CD14-positive monocyte (primary cell): ENCODE results near the gene TMEM179. TPM values are rescaled to one million over a fixed set of nuclear protein-coding genes. Genes with fewer than 3 reads are reported as not detected.

ENCODE experiments used
- DNase-seq, 3 donors: peaks; one replicate each; pipeline ENCODE4 v3.0.0-alpha.2; 2011 to 2022
- H2AFZ ChIP-seq: 2 replicates; pipeline ENCODE4 v1.6.0; 2012; ENCODE audit warnings: mild to moderate bottlenecking, low read depth, low read length, inconsistent platforms; ENCODE audit not compliant: insufficient read depth, poor library complexity, severe bottlenecking
- H3K27ac ChIP-seq, 2 donors: 1 replicate in 1 of 2; 2 replicates in 1 of 2; pipeline ENCODE4 v1.5.1; 2012 to 2013; ENCODE audit warnings: low read length in 2 of 2, control low read depth in 1 of 2, inconsistent platforms in 1 of 2, low read depth in 1 of 2, mild to moderate bottlenecking in 1 of 2
- H3K27me3 ChIP-seq, 2 donors: one replicate each; pipeline versions ENCODE4 v1.6.0 to v1.6.1; 2011 to 2013; ENCODE audit warnings: low read length in 2 of 2; ENCODE audit not compliant: control insufficient read depth in 2 of 2, insufficient read depth in 2 of 2
- H3K36me3 ChIP-seq, 2 donors: replicated peaks in 1 of 2; 1 replicate in 1 of 2; 2 replicates in 1 of 2; pipeline versions ENCODE4 v1.5.1 to v1.6.1; 2012 to 2013; ENCODE audit warnings: low read length in 2 of 2, control low read depth in 1 of 2, inconsistent platforms in 1 of 2, mild to moderate bottlenecking in 1 of 2; ENCODE audit not compliant: insufficient read depth in 2 of 2, control insufficient read depth in 1 of 2
- H3K4me1 ChIP-seq, 2 donors: 1 replicate in 1 of 2; 2 replicates in 1 of 2; pipeline versions ENCODE4 v1.5.1 to v1.6.1; 2012 to 2013; ENCODE audit warnings: low read length in 2 of 2, control low read depth in 1 of 2, inconsistent platforms in 1 of 2, mild to moderate bottlenecking in 1 of 2, moderate library complexity in 1 of 2; ENCODE audit not compliant: insufficient read depth in 2 of 2, control insufficient read depth in 1 of 2
- H3K4me2 ChIP-seq: replicated peaks from 2 replicates; pipeline ENCODE3; 2012; ENCODE audit warnings: low read length, moderate library complexity, mild to moderate bottlenecking; ENCODE audit not compliant: poor library complexity, severe bottlenecking; ENCODE audit errors: extremely low read depth
- H3K4me3 ChIP-seq, 3 experiments: fragments of 200-600 bp in 1 of 3; sonication (generic) in 1 of 3; replicated peaks in 1 of 3; 1 replicate in 2 of 3; 2 replicates in 1 of 3; pipeline ENCODE4 v1.5.1; 2011 to 2013; ENCODE audit warnings: low read length in 3 of 3, mild to moderate bottlenecking in 3 of 3, control low read depth in 2 of 3, low read depth in 2 of 3, inconsistent platforms in 1 of 3, moderate library complexity in 1 of 3
- H3K79me2 ChIP-seq: 2 replicates; pipeline ENCODE4 v1.6.0; 2012; ENCODE audit warnings: mild to moderate bottlenecking, control low read depth, inconsistent platforms, low read length, moderate library complexity; ENCODE audit not compliant: insufficient read depth
- H3K9ac ChIP-seq: 2 replicates; pipeline ENCODE4 v1.6.0; 2017; ENCODE audit warnings: low read length, mild to moderate bottlenecking; ENCODE audit not compliant: insufficient read depth, poor library complexity, severe bottlenecking
- H3K9me3 ChIP-seq, 2 donors: replicated peaks in 1 of 2; 1 replicate in 1 of 2; 2 replicates in 1 of 2; pipeline versions ENCODE4 v1.5.1 to v1.6.1; 2012 to 2013; ENCODE audit warnings: low read length in 2 of 2, control low read depth in 1 of 2; ENCODE audit not compliant: control insufficient read depth in 1 of 2, insufficient read depth in 1 of 2
- H4K20me1 ChIP-seq: 2 replicates; pipeline ENCODE4 v1.6.0; 2012; ENCODE audit warnings: mild to moderate bottlenecking, low read length, control low read depth, moderate library complexity; ENCODE audit not compliant: insufficient read depth
- H3K27ac Mint-ChIP-seq, 7 donors: one replicate each; pipeline ENCODE4 v1.8.0; 2020; ENCODE audit warnings: mild to moderate bottlenecking in 7 of 7, mixed read lengths in 7 of 7, moderate library complexity in 6 of 7, inconsistent platforms in 2 of 7
- H3K27me3 Mint-ChIP-seq, 3 donors: one replicate each; pipeline ENCODE4 v1.8.0; 2021 to 2022; ENCODE audit warnings: low read depth in 3 of 3, mild to moderate bottlenecking in 3 of 3, mixed read lengths in 3 of 3, moderate library complexity in 3 of 3, inconsistent platforms in 1 of 3
- H3K36me3 Mint-ChIP-seq, 2 donors: one replicate each; pipeline ENCODE4 v1.8.0; 2020; ENCODE audit warnings: mixed read lengths in 2 of 2, inconsistent platforms in 1 of 2, mild to moderate bottlenecking in 1 of 2
- H3K4me1 Mint-ChIP-seq: one replicate; pipeline ENCODE4 v1.8.0; 2020; ENCODE audit warnings: mild to moderate bottlenecking, mixed read lengths
- H3K4me3 Mint-ChIP-seq, 2 donors: one replicate each; pipeline ENCODE4 v1.8.0; 2020; ENCODE audit warnings: mild to moderate bottlenecking in 2 of 2, mixed read lengths in 2 of 2, moderate library complexity in 1 of 2
- H3K9me3 Mint-ChIP-seq, 7 donors: one replicate each; pipeline ENCODE4 v1.8.0; 2020 to 2022; ENCODE audit warnings: mixed read lengths in 7 of 7, mild to moderate bottlenecking in 6 of 7, moderate library complexity in 6 of 7, inconsistent platforms in 2 of 7
- WGBS: methylation state at CpG from one replicate; pipeline ENCODE4 v1.1.5; 2013; ENCODE audit warnings: missing lambda C conversion rate; ENCODE audit not compliant: insufficient coverage; 5-methylcytosine and 5-hydroxymethylcytosine counted together
- intact Hi-C, 2 donors: fragments of 100-400 bp; cut with micrococcal nuclease; formaldehyde crosslinking; loops; one replicate each; pipeline versions ENCODE4 v1.15.0 to v1.15.1; 2023
- polyA plus RNA-seq, 3 donors: library from polyadenylated mRNA; depleted of rRNA in 1 of 3; unstranded in 2 of 3; stranded (reverse) in 1 of 3; fragments of 300-500 nt in 2 of 3; fragments of >200 nt in 1 of 3; fragmentation: Illumina TruSeq in 2 of 3; gene quantifications; 1 replicate in 2 of 3; 2 replicates in 1 of 3; pipeline ENCODE4 v1.2.3, GENCODE V29; 2012 to 2021
- TF ChIP-seq, protein P1 (sequence below): fragments of 200-600 bp; IDR thresholded peaks from one replicate; pipeline ENCODE4 v1.8.0; 2022; ENCODE audit warnings: antibody characterized with exemption, mild to moderate bottlenecking

TMEM179 gene
- polyA plus RNA-seq, 3 donors, result not detected

DNA sequence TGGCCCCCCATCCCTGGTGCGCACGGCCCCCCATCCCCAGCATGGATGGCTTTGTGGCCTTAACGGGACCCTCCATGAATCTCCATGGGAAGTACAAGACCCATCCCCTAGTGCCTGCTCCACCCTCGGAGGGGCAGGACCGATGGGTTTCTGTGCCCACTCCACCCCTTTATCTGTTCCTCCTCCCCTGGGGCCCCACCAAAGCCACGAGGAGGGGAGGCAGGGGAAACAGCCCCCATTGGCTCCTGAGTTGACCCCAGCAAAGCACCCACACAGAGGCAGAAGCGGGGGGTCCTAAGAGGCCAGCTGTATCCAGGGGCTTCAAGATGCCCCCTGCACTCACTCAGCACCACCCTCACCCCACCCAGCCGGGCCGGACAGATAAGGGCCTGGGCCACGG, 36.1 kb upstream of the TMEM179 start:
- Histone ChIP-seq H3K4me2 (no peak overlapping the region), H3K4me1 (peaks cover 3 to 9% of the 10 kb centered on the region in 2 donors), H2AFZ (no peak overlapping the region), H3K9ac (no peak overlapping the region), H3K27ac (no peak overlapping the region), H4K20me1 (no peaks in the 10 kb centered on the region), H3K79me2 (no peaks in the 10 kb centered on the region), H3K4me3 (no peak overlapping the region), H3K9me3 (peaks cover 0 to 6% of the 10 kb centered on the region in 2 donors), H3K36me3 (no peaks in the 10 kb centered on the region), H3K27me3 (no peaks in the 10 kb centered on the region)
- DNase-seq, result no peak
- Mint-ChIP-seq H3K4me1 (peaks cover 14% of the 10 kb centered on the region), H3K36me3 (no peaks in the 10 kb centered on the region), H3K9me3 (peaks cover 0 to 10% (median 5%) of the 10 kb centered on the region in 7 donors), H3K27ac (no peak overlapping the region), H3K4me3 (no peak overlapping the region), H3K27me3 (peaks cover 2 to 15% (median 12%) of the 10 kb centered on the region in 3 donors)
- intact Hi-C loops, result loop anchor here in 1 of 2 donors (10.0 kb wide), 1 partner anchor 506 kb away; the partner anchor contains the start of gene KIF26A
- TF ChIP-seq, protein P1, sequence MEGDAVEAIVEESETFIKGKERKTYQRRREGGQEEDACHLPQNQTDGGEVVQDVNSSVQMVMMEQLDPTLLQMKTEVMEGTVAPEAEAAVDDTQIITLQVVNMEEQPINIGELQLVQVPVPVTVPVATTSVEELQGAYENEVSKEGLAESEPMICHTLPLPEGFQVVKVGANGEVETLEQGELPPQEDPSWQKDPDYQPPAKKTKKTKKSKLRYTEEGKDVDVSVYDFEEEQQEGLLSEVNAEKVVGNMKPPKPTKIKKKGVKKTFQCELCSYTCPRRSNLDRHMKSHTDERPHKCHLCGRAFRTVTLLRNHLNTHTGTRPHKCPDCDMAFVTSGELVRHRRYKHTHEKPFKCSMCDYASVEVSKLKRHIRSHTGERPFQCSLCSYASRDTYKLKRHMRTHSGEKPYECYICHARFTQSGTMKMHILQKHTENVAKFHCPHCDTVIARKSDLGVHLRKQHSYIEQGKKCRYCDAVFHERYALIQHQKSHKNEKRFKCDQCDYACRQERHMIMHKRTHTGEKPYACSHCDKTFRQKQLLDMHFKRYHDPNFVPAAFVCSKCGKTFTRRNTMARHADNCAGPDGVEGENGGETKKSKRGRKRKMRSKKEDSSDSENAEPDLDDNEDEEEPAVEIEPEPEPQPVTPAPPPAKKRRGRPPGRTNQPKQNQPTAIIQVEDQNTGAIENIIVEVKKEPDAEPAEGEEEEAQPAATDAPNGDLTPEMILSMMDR, result no peak
- 67% methylated on average over 6 of the region's 10 CpGs for WGBS

DNA sequence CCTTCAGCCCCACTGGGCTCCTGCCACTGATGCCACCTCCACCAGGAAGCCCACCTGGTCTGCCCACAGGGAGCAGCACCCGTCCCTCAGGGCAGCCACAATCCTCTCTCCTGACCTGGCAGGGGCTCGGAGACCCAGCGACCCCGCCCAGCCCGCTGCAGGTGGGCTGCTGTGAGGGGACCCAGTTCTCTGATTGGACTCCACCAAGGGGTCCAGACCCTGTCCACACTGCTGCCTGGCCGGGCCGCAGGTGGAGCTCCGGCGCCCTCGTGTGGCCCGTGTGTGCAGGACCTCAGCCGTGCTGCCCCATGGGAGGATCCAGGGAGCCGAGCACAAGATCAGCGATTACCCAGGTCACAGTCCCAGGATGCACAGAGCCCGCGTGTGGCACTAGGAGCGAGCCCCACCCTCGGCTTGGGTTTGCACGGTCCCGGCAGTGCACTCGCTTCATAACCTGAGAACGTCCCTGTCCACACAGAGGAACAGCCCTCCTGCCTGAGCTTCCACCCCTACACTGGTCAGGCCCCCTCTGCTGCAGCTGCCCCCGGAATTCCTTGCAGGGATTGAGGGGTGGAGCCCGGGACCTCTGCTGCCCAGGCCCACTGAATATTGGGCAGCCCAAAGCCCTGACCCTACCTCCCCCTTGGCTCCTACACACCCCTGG, 35.4 kb upstream of the TMEM179 start:
- H3K27ac Mint-ChIP-seq, result no peak overlapping the region
- TF ChIP-seq, protein P1, result peak; percentile 90
- 14% methylated on average over 24 of the region's 24 CpGs for WGBS
- Histone ChIP-seq H3K27ac (no peak overlapping the region), H3K27me3 (no peaks in the 10 kb centered on the region), H3K4me2 (no peak overlapping the region), H2AFZ (no peak overlapping the region), H3K9ac (no peak overlapping the region), H3K36me3 (no peaks in the 10 kb centered on the region), H3K4me1 (peaks cover 3 to 9% of the 10 kb centered on the region in 2 donors), H3K4me3 (no peak overlapping the region), H3K9me3 (no peaks in the 10 kb centered on the region), H3K79me2 (no peaks in the 10 kb centered on the region), H4K20me1 (no peaks in the 10 kb centered on the region)
- H3K27me3 Mint-ChIP-seq, result peaks cover 2 to 15% (median 12%) of the 10 kb centered on the region in 3 donors
- H3K9me3 Mint-ChIP-seq, result peaks cover 0 to 3% (median 0%) of the 10 kb centered on the region in 7 donors
- no peak overlapping the region for H3K4me3 Mint-ChIP-seq
- H3K4me1 Mint-ChIP-seq, result peaks cover 13% of the 10 kb centered on the region
- no peaks in the 10 kb centered on the region for H3K36me3 Mint-ChIP-seq
- DNase-seq, result peak in 2 of 3 donors; percentile 13 to 43
- intact Hi-C loops, result loop anchor here in 1 of 2 donors (10.0 kb wide), 1 partner anchor 505 kb away; the partner anchor contains the start of gene KIF26A
